HG02885 (cell line): Measurements from ENCODE around the gene TMEM132C.

ENCODE experiments used
- ATAC-seq: cut with Tn5 transposase; IDR thresholded peaks from one replicate; pipeline ENCODE4 v1.9.1; 2021; ENCODE audit warnings: mild to moderate bottlenecking; ENCODE audit not compliant: unreplicated experiment, poor library complexity

TMEM132C gene

DNA sequence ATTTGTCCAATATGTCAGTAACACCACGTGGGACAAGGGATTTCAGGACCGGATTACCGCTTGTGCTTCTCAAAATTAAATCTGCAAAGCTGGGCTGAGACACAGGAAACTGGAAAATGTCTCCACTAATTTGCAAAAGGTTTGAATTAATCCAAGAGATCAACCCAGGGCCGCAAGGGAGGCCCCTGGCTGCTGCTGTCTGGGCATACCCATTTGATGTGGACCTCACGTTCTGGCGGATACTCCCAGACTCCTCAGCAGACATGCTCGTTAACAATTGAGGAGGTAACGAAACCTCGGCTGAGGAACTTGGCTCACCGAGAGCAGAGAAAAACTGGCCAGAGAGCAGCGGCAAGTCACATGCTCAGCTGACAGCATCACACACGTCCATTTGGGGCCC is 376.2 kb downstream of the TMEM132C start:
- no peak for ATAC-seq

DNA sequence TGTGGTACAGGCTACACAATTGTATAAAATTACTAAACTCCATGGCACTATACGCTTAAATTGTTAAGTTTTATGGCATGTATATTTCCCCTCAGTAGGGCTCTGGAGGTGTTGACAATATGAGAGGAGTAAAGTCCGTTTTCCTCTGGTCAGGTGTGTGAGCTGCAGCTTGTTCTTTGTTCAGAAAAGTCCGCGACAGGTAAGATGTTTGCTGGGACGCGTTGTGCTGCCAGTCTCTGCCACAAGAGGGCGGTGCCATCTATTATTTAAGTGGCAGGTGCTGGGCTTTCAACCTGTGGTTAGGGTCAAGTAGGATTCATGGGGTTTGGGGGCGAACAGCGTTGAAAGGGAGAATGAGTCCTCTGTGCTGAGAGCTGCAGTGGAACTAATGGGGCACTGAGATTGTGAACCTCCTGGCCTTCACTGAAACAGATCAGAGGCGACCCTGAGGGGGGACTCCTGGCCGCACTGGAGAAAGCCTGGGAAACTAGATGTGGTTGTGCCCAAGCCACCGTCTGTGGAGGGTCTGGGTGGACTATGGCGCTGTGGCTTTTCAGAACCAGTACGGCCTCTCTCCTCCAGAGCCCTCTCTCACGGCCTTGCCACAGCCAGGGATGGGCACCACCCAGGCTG is 377.8 kb downstream of the TMEM132C start:
- peak; percentile 54 for ATAC-seq

DNA sequence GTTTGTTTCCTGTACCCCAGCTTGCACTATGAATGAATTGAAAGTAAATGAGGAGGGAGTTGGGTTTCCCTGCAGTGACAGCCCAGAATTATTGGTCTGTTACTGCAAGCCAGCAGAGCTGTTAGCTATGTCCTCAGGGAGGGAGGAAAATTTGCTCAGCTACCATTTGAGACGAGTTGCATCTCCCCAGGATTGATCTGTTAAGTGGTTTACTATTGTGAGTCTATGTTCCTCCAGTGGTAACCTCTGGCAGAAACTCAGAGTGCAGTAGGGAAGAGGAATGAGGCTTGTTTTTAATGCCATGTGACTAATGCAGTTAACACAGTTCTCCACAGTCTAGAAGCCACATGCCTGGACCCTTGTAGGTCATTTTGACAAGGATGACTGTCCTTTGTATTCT is 382.9 kb downstream of the TMEM132C start:
- ATAC-seq = no peak

DNA sequence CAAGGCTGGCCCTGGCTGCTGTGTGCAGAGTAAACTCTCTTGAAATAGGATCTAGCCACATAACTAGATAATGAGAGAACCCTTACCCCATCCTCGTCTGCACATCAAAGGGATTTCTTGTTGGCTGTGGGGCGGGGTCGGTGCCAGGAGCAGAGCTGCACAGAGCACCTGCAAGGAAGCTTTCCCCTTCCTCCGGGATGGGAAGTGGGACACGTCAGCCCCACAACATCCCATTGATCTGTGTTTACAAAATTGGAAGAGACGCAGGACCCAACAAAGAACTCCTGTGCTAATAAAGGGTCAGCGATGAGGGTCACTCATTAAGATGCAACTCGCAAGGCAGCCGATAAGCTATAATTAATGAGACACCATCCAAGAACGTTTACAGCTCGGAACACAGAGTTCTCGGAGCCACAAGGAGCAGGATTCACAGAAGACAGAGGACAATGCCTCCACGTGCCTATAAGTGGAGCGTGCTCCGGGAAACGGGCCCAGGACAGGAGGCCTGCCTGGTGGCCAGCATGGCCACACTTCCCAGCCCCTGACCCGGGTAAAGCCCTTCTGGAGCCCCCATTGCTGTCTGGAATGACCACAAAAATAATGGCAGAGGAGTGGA is 385.3 kb downstream of the TMEM132C start:
- ATAC-seq = no peak

DNA sequence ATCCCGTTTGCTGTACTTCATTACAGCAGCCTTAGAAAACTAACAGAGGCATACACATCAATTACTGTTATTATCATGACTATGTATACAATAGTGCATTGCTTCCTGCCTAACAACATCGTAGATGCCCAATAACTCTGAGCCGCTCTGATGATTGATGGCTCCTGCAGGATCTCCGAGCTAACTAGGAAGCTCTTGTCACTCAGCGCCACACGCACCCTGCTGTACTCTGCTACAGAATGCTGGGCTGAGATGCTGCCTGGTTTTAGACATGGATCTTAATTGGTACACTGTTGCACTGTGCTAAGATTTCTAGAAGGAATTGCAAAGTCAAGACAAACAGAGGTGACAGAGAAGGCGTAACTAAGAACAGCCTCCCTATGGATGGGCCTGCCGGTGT is 387.5 kb downstream of the TMEM132C start:
- no peak for ATAC-seq

DNA sequence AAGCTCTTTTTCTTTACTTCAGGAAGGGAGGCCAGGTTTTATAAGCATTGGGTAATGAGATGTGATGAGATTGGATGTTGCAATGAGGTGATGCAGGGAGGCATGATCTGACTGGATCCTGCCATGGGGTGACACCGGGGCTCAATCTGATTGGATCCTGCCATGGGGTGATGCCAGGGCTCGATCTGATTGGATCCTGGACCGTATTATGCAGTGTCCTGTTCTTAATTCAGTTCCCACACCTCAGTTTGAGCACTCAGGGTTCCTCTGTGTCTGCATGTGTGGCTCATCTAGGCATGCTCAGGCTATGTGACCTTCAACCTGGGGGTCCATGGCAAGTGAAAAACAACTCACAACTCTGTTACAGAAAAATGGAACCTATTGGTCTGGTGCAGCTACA is 390.4 kb downstream of the TMEM132C start:
- no peak for ATAC-seq

DNA sequence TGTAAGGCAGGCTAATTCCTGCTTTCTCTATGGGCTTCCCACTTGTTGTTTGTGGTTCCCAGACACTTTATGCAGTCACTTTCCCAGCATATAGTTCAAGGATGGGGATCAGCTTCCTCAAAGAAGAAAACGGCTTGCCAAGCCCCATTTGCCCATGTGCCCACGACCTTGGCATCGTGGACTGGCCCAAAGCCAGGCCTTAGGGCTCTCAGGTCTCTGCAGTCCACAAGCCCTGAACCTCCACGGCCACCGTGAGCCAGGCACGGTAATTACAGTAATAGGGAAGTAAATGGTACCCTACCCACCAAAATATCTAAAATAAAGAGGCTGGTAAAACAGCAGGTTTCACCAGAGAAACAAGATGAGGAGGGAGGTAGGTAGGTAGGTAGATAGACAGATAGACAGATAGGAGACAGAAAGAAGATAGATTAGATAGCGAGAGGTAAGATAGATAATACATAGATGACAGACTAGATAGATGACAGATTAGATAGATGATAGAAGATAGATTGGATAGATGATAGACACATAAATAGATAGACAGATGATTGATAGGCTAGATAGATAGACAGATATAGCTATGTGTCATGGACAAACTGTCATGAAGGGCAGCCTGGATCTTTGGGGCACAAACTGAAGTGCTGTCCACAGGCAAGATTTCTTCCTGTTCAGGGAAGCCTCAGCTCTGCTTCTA is 393.7 kb downstream of the TMEM132C start:
- ATAC-seq = no peak

DNA sequence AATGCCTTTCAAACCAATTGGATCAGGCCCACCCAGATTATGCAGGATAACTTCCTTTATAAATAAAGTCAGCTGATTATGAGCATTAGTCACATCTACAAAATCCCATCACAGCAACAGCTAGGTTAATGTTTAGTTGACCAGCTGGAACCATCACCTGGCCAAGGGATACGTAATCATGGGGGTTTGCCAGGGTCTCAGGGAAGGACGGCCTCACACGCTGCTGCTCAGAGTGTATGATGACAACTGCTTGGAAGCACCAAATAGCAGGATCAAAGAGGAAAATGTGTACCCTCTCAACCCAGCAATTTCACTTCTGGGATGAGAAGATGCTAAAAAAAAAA is 394.2 kb downstream of the TMEM132C start:
- ATAC-seq = no peak

DNA sequence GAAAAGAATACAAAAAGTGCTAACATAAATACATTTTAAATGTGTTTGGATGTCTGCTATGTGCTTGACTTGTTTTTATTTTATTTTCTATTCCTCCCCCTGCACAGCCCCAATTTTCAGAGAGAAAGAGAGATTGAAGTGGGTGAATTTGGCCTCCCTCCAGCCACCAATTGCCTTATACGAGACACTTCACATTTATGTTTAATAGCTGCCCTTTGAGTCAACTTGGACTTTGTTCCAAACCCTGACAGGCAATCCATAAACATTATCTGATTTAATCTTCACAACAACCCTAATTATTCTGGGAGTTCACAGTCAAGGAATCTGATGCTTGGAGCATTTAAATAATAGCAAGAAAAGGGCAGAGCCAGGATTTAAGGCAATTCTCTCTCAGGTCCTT is 395.1 kb downstream of the TMEM132C start:
- no peak for ATAC-seq

DNA sequence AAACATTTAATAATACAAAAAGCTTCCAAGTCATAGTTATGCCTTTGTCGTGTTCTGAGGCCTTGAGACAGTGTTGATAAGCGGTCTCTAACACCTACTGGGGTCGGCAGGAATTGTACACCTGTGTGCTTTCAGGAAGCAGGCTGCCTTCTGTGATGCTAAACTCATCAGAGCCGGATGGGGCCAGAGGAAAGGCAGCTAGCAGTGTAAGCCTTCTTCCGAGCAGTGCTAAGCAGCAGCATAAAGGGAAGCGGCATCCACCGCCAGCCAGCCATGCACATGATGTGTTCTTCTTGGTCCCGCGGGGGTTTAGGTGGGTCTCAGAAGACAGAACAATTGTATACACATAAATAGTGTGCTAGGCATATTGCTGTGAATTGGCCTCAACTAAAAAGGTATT is 397.5 kb downstream of the TMEM132C start:
- no peak for ATAC-seq

DNA sequence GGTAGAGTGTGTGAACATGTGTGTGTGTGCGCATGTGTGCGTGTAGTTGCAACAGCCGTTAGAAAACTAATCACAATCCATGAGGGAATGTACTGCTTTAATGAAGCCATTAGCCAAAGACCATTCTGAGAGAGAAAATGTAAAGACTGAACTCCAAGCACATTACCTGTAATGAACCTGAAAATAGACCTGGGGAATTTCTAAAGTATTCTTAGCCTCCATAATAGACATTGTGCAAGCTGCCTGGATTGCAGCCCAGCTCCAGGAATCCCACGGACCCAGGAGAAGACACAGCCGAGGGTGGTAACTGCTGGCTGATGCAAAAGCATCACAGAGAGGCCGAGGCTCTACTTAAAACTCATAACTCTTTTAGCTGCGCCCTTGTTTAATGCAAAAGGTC is 400.2 kb downstream of the TMEM132C start:
- no peak for ATAC-seq

DNA sequence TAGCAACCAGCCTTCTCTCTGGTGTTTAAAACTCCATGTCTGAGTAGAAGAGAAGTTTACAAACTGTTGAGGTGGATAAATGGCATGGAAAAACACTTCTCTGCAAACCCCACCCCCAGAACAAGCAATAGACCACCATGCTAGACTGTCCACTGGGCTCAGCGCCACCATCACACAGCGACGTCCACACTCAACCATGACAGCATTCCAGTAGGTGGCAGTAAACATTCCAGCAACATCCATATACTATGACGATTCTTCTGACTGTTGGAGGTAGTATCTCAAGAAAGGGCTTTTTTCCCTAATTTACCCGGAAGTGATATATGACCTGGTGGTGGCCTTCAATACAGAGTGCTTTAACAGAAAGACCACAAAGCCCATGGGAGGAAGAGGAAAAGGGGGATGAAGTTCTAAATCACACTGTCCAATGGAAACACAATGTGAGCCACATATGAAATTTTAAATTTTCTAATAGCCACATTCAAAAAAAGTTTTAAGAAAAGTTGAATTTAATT is 404.6 kb downstream of the TMEM132C start:
- no peak for ATAC-seq

DNA sequence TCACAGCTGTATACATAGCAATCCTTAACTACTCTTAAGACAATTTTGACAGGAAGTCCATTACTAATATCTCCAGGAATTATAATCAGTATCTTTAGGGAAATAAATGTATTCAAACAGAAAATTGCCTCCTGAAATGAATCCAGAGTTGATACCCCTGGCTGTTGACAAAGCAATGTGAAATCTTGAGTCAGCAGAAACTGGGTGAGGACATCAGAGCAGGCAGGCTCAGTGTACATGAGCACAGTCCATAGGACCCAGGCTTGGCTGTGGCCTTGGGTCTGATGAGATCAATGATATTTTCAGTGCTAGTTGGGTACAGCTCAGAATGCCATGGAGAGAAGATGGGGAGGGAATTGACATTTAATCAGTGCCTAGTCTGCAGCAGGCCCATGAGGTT is 405.5 kb downstream of the TMEM132C start:
- ATAC-seq = no peak

DNA sequence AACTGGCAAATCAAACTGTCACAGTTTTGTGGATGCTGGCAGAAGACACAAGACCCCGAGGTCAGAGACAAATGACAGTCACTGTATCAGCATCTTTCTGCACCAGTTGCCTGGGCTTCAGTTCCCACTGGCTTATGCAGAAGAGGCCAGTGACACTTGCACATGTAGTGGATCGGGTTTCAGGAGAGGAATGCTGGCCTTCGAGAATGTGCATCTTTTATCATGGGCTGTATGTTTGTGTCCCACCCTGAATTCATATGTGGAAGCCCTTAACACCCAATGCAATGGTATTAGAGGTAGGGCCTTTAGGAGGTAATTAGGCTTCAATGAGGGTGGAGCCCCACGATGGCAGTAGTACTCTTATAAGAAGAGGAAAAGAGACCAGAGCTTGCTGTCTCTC is 405.9 kb downstream of the TMEM132C start:
- no peak for ATAC-seq

DNA sequence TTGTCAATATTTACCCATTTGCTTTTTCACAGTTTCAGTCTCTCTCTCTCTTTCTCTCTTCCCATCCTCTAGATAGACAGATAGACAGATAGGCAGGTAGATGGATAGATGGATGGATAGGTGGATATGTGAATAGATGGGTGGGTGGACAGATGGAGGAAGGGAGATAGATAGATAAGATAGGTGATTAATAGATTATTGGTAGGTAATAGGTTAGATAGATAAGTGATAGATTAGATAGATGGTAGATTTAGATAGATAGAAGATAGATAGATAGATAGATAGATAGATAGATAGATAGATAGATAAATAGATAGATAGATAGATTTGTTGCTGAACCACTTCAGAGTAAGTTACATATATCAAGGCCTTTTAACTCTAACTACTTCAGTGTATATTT is 408.6 kb downstream of the TMEM132C start:
- ATAC-seq = no peak

DNA sequence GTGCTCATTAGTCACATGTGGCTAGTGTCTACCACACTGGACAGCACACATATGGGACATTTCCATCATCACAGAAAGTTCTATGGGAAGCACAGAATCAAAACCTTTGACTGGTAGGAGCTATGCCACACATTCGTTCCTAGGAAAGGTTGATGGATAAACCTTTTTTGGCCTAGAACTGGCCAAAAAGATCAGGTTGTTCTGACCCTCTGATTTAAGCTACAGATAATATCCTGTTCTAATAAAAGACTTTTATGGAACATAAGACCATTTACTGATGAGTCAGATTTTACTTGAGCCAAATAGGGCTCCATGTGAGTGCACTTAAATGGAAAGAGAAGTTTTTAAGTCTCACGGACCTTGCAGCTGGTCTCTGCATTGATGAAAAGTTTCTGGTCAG is 413.6 kb downstream of the TMEM132C start:
- no peak for ATAC-seq

DNA sequence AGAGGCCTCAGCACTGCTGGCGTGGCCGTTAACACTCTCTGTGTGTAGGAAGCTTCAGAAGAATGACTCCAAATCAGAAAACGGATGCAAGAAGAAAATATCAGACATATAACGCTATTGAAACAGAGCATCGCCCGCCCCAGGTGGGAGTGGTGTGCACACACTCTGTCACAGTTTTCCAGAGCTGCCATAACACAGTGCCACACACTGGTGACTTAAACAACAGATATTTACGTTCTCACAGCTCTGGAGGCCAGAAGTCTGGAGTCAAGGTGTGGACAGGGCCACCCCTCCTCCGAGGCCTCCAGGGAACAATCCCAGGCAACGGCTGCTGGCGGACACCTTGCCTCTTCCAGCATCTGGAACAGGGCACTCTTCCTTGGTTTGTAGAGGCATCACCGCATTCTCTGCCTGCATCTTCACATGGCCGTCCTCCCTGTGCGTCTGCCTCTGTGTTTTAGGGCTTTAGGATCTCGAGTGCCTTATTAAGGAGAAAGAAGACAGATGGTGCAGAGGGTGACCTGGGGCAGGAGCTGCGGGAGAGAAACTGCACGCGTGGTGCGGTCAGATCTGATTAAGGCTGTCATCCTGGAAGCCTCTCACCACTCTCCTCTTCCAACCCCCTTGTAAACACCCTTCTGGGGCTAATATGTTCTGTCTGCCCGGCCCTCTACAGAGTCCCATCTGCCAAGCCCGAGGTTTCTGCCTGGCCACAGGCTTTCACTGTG is 415.7 kb downstream of the TMEM132C start:
- ATAC-seq = no peak

DNA sequence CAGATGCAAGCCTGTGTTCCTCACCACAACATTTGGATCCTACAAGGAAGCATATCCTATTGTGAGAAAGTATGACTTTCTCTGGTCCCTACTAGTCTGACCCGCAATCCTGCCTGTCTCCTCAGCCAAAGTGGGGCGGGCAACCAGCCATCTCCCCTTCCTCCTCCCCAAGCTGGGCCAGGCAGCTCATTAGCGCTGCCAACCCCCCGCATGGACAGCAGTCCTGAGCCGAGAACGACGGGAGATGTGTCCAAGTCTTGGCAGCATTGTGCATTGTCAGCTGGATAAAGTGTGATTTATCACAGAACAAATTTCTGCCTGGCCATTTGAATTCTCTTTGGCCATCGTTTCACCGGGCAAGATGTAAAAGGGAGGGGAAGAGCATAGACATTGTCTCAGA is 417.4 kb downstream of the TMEM132C start:
- ATAC-seq = no peak

DNA sequence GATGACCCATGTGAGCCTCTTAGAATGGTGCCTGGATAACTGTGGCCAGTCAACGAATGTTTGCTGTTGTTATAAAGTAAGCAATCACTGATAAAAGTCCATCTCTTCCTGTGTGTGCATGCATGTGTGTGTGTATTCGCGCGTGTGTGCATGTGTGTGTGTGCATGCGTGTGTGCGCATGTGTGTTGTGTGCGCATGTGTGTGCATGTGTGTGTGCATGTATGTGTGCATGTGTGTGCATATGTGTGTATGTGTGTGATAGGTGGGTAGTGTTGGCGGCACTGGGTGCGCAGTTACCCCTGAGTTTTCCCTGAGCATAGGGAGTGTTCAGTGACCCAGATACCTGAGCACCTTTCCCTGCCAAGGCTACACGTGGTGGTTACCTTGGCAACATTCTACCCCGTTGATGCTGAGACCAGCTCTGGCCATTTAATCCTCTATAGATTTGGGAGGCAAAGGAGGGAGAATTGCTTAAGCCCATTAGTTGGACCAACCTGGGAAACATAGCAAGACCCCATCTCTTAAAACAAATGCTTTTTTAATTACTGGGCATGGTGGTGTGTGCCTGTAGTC is 419.0 kb downstream of the TMEM132C start:
- ATAC-seq = no peak

DNA sequence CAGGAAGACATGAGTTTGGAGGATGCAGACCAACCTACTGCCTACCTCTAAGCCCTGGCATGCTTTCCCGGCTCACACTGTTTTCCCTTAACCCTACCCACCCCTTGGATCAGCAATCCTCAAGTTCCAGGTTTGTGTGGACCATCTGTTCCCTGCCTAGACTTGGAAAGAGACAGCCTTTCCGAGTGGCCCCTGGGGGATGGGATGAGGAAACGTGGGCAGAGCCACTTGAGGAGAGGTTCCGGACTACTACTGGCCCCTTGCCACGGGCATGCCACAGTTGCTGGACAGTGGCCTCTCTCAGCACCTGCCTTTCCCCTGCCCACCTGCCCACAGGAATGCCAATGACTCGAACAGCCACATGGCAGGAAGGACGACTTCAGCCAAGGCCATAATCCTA is 420.9 kb downstream of the TMEM132C start:
- no peak for ATAC-seq

DNA sequence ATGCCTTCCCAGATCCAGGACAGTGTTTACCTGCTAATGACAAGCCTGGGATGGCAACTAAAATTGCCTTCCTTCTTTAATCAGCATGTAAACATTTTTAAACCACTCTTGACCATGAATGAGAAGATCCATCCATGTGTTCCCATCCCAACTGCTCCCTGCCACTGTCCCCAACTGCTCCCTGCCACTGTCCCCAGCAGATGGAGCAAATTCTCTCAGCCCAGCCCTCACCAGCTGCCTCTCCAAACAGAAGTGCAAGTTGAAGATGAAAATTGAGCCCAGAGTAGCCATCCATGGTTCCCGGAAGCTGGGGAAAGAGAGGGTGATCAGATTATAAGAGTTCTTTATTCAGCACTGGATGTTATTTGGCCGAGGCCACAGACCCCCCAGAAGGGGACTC is 423.7 kb downstream of the TMEM132C start:
- no peak for ATAC-seq
